ENCODE measurements around the gene PPP4R2.
A peak's percentile ranks its signal among the peaks of the same experiment; 100 is the strongest.

PPP4R2 gene, protein sequence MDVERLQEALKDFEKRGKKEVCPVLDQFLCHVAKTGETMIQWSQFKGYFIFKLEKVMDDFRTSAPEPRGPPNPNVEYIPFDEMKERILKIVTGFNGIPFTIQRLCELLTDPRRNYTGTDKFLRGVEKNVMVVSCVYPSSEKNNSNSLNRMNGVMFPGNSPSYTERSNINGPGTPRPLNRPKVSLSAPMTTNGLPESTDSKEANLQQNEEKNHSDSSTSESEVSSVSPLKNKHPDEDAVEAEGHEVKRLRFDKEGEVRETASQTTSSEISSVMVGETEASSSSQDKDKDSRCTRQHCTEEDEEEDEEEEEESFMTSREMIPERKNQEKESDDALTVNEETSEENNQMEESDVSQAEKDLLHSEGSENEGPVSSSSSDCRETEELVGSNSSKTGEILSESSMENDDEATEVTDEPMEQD

GRCh38 chr3:72996473-72997333 is at the start of gene PPP4R2:
TSS of gene PPP4R2 (plus strand) at chr3:72996811. CDS start at chr3:72997038, 227 bp downstream.
- DNase-seq: peak; percentile 85

DNA sequence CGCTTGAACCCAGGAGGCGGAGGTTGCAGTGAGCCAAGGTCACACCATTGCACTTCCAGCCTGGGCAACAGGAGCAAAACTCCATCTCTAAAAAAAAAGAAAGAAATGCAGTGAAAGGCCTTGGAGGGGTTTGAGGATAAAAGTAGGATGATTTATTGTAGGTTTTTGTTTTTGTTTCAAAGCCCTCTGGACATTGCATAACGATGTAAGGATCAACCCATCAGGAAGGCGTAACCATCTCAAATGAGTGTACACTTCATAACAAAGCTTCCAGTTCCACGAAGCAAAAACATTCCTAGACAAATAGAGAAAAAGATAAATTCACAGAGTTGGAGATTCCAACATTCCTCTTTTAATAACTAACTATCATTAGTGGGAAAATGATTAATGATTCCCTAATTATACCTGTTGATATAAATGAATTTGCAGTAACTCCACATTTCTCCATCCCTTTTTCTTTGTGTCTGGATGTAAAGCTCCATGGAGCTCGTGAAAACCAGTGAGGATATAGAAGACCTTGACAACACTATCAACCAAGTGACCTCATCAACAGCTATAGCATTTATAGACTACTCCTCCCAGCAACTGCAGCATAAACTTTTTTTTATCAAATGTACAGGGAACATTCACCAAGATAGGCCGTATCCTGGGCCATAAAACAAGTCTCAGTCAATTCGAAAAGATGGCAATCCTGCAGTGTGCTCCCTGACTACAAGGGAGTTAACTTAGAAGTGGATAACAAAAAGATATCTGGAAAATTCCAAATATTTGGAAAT is 48.7 kb upstream of the PPP4R2 start:
- DNase-seq: no peak

DNA sequence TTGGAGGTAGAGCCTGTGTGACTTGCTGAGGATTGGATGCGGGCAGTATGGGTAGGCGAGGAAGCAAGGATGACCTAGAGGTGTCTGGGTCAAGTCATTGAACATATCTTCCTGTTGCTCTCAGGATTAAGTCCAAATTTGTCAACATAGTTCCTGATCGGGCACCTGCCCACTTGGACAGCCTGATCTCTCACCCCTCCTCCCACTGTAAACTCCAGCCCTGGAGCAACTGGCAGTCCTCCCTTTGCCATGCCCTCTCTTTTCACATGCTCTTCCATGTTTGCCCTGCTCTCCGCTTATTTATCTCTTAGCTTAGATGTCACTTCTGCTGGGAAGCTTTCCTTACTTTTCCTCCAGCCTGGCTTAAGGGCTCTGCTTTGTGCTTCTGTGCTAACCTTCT is 47.6 kb upstream of the PPP4R2 start:
- DNase-seq: no peak

GRCh38 chr3:72950372-72950771 is 46.2 kb upstream of the PPP4R2 start:
- no peak for DNase-seq

DNA sequence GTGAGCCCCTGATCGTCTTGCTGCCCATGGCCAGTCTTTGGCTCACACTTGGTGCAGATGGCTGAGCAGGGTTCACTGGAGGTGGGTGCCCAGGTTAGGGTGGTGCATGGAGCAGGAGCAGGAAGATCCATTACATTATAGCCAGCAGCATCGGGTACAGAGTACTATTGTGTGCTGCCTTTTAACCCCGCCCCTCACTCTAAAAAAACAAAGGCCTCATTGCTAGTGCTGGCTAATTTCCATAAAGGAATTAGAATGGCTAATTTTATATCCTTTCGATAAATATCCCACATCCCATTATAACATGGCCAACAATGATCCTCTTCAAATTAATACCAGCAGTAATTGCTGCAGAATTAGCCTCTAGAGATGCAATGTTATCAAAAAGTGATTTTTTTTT is 45.8 kb upstream of the PPP4R2 start:
- DNase-seq: no peak

GRCh38 chr3:72951259-72951722 is 45.3 kb upstream of the PPP4R2 start:
- no peak for DNase-seq

DNA sequence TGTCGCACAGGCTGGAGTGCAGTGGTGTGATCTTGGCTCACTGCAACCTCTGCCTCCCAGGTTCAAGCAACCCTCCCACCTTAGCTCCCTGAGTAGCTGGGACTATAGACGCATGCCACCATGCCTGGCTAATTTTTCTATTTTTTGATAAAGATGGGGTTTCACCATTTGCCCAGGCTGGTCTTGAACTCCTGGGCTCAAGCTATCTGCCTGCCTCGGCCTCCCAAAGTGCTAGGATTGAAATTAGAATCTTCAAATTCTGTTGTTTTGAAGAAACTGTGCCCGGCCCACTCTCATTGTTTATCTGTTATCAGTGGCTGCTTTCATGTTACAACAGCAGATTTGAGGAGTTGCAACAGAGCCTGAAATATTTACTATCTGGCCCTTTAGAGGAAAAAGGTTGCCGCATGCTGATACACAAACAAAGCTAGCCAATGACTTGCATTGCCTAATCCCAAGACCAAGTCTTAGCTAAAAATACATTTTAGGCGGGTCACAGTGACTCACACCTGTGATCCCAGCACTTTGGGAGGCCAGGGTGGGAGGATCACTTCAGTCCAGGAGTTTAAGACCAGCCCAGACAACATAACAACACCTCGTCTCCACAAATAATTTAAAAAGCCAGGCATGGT is 43.2 kb upstream of the PPP4R2 start:
- peak; percentile 11 for DNase-seq

GRCh38 chr3:72957297-72957696 is 39.3 kb upstream of the PPP4R2 start:
- no peak for DNase-seq

DNA sequence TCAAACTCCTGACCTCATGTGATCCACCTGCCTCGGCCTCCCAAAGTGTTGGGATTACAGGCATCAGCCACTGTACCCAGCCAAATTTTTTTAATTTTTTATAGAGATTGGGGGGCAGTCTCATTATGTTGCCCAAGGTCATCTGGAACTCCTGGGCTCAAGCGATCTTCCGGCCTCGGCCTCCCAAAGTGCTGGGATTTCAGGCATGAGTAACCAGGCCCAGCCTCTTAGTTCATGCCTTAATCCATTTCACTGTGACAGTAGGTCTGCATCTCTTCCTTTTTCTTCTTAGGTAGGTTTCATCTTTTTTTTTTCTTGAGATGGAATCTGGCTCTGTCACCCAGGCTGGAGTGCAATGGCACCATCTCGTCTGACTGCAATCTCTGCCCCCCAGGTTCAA is 37.3 kb upstream of the PPP4R2 start:
- DNase-seq: no peak

GRCh38 chr3:72960812-72961518 is 35.6 kb upstream of the PPP4R2 start:
- DNase-seq: peak; percentile 32

- DNase-seq: peak; percentile 20
Measured at GRCh38 chr3:72961752-72962151, 34.9 kb upstream of the PPP4R2 start.

GRCh38 chr3:72962317-72962716 is 34.3 kb upstream of the PPP4R2 start:
- no peak for DNase-seq

- no peak for DNase-seq
Measured at GRCh38 chr3:72964633-72965032, 32.0 kb upstream of the PPP4R2 start.

- no peak for DNase-seq
Measured at GRCh38 chr3:72968266-72968664, 28.3 kb upstream of the PPP4R2 start.

DNA sequence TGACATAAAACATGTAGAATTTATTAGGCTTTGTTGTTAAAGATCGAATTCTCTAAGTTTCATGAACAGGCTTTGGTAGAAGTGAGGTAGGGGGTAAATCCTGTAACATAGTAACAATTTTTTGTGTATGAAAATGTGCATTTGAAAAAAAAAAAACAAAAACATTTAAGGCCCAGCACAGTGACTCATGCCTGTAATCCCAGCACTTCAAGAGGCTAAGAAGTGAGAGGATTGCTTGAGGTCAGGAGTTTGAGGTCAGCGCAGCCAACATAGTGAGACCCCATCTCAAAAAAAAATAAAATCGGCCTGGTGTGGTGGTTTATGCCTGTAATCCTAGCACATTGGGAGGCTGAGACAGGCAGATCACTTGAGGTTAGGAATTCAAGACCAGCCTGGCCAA is 26.8 kb upstream of the PPP4R2 start:
- no peak for DNase-seq

DNA sequence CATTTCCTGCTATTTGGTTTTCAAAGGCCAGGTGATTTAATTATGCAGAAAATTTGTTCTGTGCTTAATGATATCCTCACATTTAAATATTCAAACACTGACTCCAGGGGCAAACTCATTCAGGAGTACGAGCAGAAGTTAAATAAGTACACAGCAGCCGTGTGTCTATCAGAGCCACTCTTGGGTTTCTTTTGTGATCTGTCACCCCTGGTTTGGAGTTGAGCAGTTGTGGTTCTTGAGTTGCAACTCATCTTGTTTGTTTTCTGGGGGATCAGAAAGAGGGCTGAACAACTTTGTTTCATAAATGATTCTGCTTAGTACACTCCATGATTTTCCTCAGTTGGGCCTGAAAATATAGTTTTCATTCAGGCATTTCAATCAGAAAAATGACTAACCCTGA is 25.7 kb upstream of the PPP4R2 start:
- no peak for DNase-seq

DNA sequence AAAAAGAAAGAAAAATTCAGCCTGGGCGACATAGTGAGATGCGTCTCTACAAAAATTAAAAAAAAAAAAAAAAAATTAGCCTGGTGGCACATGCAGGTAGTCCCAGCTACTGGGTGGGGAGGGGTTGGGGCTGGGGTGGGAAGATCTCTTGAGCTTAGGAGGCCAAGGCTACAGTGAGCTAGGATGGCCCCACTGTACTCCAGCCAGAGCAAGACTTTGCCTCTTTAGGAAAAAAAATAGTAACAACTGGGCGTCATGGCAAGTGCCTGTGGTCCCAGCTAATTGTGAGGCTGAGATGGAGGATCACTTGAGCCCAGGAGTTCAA is 23.9 kb upstream of the PPP4R2 start:
- no peak for DNase-seq

DNA sequence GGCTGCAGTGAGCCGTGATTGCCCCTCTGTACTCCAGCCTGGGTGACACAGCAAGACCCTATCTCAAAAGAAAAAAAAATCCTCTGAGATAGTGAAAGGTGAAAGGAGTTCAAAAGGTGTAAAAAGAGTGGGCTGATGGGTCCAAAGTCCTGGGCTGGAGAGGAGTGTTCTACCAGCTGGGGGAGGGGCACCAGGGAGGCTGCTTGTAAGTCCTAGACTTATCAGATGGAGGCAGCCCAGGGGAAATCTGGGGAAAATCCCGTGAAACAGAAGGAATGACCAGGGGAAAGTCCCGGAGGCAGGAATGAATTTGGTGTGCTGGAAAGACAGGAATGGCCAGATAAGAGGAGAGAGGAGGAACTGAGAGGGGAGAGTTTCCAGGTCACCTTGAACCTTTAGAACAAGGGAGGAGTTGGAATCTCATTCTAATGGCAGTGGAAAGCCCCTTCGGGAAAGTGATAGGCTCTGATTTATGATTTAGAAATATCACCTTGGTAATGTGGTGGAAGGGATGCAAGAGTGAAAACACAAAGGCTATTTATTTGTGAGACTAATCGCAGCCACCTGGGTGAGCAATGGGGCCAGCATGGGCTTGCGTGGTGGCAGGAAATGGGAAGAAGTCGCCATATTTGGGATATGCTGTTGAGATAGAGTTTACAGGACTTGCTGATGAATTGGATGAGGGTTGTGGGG is 23.4 kb upstream of the PPP4R2 start:
- DNase-seq: no peak

DNA sequence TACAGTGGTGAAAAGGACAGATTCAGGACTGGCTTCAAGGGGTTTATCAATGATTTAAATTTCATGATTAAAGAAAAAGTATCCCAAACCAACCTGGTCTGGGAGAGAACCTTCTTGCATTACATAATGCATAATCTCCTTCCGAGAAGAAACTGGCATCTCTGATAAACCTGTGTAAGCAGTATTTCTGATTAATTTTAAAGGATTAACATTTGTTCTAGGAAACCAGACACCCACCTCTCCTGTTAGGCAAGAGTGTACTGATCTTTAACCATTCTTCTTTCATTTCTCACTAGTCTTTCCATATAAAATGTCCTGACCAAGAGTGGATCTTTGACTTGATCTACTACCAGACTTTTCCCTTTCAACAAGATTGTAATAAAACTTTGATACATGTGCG is 22.8 kb upstream of the PPP4R2 start:
- DNase-seq: no peak

DNA sequence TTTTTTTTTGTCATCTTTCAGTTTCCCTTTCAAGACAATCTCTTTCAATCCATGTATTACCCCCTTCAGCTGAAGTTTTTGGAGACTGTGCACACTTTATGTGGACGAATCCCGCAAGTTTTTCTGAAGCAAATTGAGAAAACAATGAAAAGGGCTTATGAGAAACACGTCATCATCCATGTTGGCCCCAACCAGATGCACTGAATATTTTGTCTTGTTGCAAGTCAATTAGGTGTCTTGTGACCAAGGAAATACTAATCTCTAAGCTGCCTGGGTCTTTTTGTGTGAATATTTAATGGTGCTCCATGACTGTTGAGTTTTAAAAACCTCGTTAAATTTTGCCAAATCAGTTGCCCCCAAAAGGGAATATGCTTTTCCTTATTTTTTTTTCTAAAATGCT is 21.7 kb upstream of the PPP4R2 start:
- no peak for DNase-seq

GRCh38 chr3:72976281-72976741 is 20.3 kb upstream of the PPP4R2 start:
- no peak for DNase-seq

Measured in OCI-M1 (cell line).